WTC11 (cell line): ENCODE data around the gene DDX20. TPM values are rescaled to one million over a fixed set of nuclear protein-coding genes. Genes with fewer than 3 reads are reported as not detected.

ENCODE experiments used
- ATAC-seq: fragments of 200-7000 bp; cut with Tn5 transposase; 2 replicates; pipeline ENCODE4 v1.10.0; 2021; ENCODE audit warnings: mild to moderate bottlenecking, moderate library complexity
- CTCF ChIA-PET: fragments of 300-600 bp; sonication (Branson Sonifier 250); formaldehyde crosslinking; loops from one replicate; lab custom pipeline; 2021; ENCODE audit warnings: antibody characterized with exemption; lab: Charles Lee
- POLR2A ChIA-PET: fragments of 350-600 bp; sonication (Branson Sonifier 250); formaldehyde crosslinking; loops from one replicate; lab custom pipeline; 2021; ENCODE audit warnings: antibody characterized with exemption; lab: Charles Lee
- DNase-seq: peaks from one replicate; pipeline ENCODE4 v3.0.0; 2021; ENCODE audit warnings: low spot score
- H3K27ac Mint-ChIP-seq: 2 replicates; pipeline ENCODE4 v1.8.0; 2021; ENCODE audit warnings: mixed read lengths
- H3K27me3 Mint-ChIP-seq: 2 replicates; pipeline ENCODE4 v1.8.0; 2021; ENCODE audit warnings: low read depth, mild to moderate bottlenecking, moderate library complexity, mixed read lengths
- H3K36me3 Mint-ChIP-seq: 2 replicates; pipeline ENCODE4 v1.8.0; 2021; ENCODE audit warnings: mixed read lengths
- H3K4me1 Mint-ChIP-seq: 2 replicates; pipeline ENCODE4 v1.8.0; 2022; ENCODE audit warnings: mixed read lengths
- H3K4me3 Mint-ChIP-seq: 2 replicates; pipeline ENCODE4 v1.8.0; 2021; ENCODE audit warnings: mild to moderate bottlenecking, moderate library complexity, mixed read lengths
- H3K9me3 Mint-ChIP-seq: 2 replicates; pipeline ENCODE4 v1.8.0; 2021; ENCODE audit warnings: mixed read lengths
- ATF3 ChIP-seq: sonication (generic); formaldehyde crosslinking; conservative IDR thresholded peaks from 2 replicates; pipeline ENCODE4 v1.8.1; 2022; ENCODE audit warnings: mild to moderate bottlenecking, missing genetic modification reagents
- CBFB ChIP-seq: sonication (generic); formaldehyde crosslinking; IDR thresholded peaks from 2 replicates; pipeline ENCODE4 v1.8.1; 2022; ENCODE audit warnings: mild to moderate bottlenecking, low read depth, missing genetic modification reagents
- CDX4 ChIP-seq: fragments of 250-450 bp; sonication (Bioruptor Pico); IDR thresholded peaks from 2 replicates; pipeline ENCODE4 v1.9.0; 2021; ENCODE audit warnings: moderate library complexity, mild to moderate bottlenecking, inconsistent platforms, borderline replicate concordance
- ELF4 ChIP-seq: sonication (generic); formaldehyde crosslinking; IDR thresholded peaks from 2 replicates; pipeline ENCODE4 v1.8.1; 2022; ENCODE audit warnings: low read depth, mild to moderate bottlenecking, moderate library complexity, missing genetic modification reagents
- ERG ChIP-seq: fragments of 250-450 bp; sonication (Bioruptor Pico); IDR thresholded peaks from 2 replicates; pipeline ENCODE4 v1.8.0; 2021; ENCODE audit warnings: mild to moderate bottlenecking
- FOXP1 ChIP-seq: sonication (generic); formaldehyde crosslinking; IDR thresholded peaks from 2 replicates; pipeline ENCODE4 v1.8.0; 2022; ENCODE audit warnings: missing genetic modification reagents, mild to moderate bottlenecking, moderate library complexity, borderline replicate concordance
- NFYB ChIP-seq: sonication (generic); formaldehyde crosslinking; conservative IDR thresholded peaks from 2 replicates; pipeline ENCODE4 v1.8.0; 2022; ENCODE audit warnings: low read depth, missing genetic modification reagents
- NR1H2 ChIP-seq: sonication (generic); formaldehyde crosslinking; IDR thresholded peaks from 2 replicates; pipeline ENCODE4 v1.9.0; 2021; ENCODE audit warnings: mild to moderate bottlenecking, moderate library complexity, missing genetic modification reagents
- STAT6 ChIP-seq: sonication (generic); formaldehyde crosslinking; conservative IDR thresholded peaks from 2 replicates; pipeline ENCODE4 v1.8.1; 2023; ENCODE audit warnings: mild to moderate bottlenecking, low read depth, missing genetic modification reagents, moderate library complexity
- TP53 ChIP-seq: sonication (generic); formaldehyde crosslinking; IDR thresholded peaks from 2 replicates; pipeline ENCODE4 v1.8.1; 2023; ENCODE audit warnings: mild to moderate bottlenecking, missing genetic modification reagents
- USF2 ChIP-seq: sonication (generic); formaldehyde crosslinking; IDR thresholded peaks from 2 replicates; pipeline ENCODE4 v1.8.1; 2023; ENCODE audit warnings: mild to moderate bottlenecking, missing genetic modification reagents, moderate library complexity
- ZNF263 ChIP-seq: sonication (generic); formaldehyde crosslinking; IDR thresholded peaks from 2 replicates; pipeline ENCODE4 v1.8.1; 2022; ENCODE audit warnings: low read depth, mild to moderate bottlenecking, moderate library complexity, missing genetic modification reagents
- ZNF423 ChIP-seq: fragments of 250-450 bp; sonication (Bioruptor Pico); IDR thresholded peaks from 2 replicates; pipeline ENCODE4 v2.1.2; 2022; ENCODE audit warnings: mild to moderate bottlenecking, moderate library complexity
- ZNF671 ChIP-seq: fragments of 250-450 bp; sonication (Bioruptor Pico); IDR thresholded peaks from 2 replicates; pipeline ENCODE4 v1.8.0; 2021; ENCODE audit warnings: mild to moderate bottlenecking
- total RNA-seq: library from RNA; stranded (reverse); gene quantifications from 3 replicates; pipeline ENCODE4 v1.2.3, GENCODE V29; 2021
- TF ChIP-seq, protein P1 (sequence below): sonication (generic); formaldehyde crosslinking; IDR thresholded peaks from 2 replicates; pipeline ENCODE4 v1.8.1; 2022; ENCODE audit warnings: low read depth, mild to moderate bottlenecking, moderate library complexity, missing genetic modification reagents, borderline replicate concordance
- TF ChIP-seq, protein P2 (sequence below): fragments of 250-450 bp; sonication (Bioruptor Pico); IDR thresholded peaks from 2 replicates; pipeline ENCODE4 v1.9.0; 2021; ENCODE audit warnings: mild to moderate bottlenecking
- TF ChIP-seq, protein P3 (sequence below): sonication (generic); formaldehyde crosslinking; IDR thresholded peaks from 2 replicates; pipeline ENCODE4 v1.8.0; 2022; ENCODE audit warnings: mild to moderate bottlenecking, missing genetic modification reagents
- TF ChIP-seq, protein P4 (sequence below): sonication (generic); formaldehyde crosslinking; IDR thresholded peaks from 2 replicates; pipeline ENCODE4 v1.8.0; 2022; ENCODE audit warnings: missing genetic modification reagents

DDX20 gene
- total RNA-seq, 1 experiment from 2014 or later, result 19.3 TPM

DNA sequence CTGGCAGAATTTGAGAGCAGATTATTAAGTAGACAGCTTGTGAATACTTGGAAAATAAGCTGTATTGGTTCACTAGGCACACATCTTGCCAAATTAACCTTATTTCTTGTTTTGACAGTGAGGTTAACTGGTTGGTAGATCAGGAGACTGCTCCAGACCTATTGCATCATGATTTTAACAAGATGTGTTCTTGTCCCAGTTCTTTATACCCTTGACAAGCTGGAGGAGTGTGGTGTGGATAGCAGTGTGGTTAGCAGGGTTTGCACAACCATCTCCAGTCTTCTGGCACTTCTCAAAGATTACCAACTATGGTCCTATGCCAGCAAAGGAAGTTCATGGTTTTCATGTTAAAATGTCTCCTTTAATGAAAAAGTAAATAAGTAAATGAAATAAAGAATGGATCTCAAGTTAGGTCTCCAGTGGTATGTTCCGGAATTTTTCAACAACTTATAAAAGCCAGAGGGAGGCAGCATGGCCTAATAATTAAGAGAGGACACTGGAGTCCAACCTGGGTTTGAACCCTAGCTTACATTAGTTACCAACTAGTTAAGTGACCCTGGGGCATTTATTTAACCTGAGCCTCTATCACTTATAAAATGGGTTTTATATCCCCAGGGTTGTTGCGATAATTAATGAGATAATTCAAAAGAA is 34.1 kb downstream of the DDX20 start:
- no peaks in the 10 kb centered on the region for H3K36me3 Mint-ChIP-seq
- DNase-seq, result no peak
- no peak overlapping the region for H3K27ac Mint-ChIP-seq
- H3K4me3 Mint-ChIP-seq, result no peak overlapping the region
- H3K4me1 Mint-ChIP-seq, result peaks cover 8% of the 10 kb centered on the region
- POLR2A ChIA-PET, result no interaction called here
- TF ChIP-seq NFYB (CRISPR knock-in tag), result no peak
- no peaks in the 10 kb centered on the region; the same call in 1 of the 2 replicates for H3K27me3 Mint-ChIP-seq
- H3K9me3 Mint-ChIP-seq, result no peaks in the 10 kb centered on the region
- no peak for ATAC-seq
- CTCF ChIA-PET, result interaction anchor here (1.0 to 1.5 kb wide), 2 partner anchors 201 to 509 kb away, joined by 4 to 5 read pairs; no protein-coding TSS in a partner anchor

DNA sequence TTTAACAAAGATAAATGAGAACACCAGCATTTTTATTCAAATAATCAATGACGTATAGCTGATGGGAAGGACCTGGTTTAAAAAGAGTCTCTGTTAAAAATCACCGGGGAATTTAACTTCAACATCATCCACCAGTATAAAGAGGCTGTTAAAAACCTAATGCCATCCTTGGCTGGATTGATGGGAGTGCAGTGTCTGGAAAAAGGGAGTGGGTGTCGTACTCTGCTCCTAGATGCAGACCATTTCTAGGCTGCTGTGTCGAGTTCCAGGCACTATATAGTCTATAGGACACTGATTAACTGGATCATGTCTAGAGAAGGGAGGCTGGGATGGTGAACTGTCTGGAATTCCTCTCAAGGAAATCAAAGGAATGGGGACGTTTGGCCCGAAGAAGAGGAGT is 36.1 kb downstream of the DDX20 start:
- CTCF ChIA-PET, result interaction anchor here (1.9 kb wide), 1 partner anchor 77 kb away, joined by 6 read pairs; no protein-coding TSS in a partner anchor
- Mint-ChIP-seq H3K27ac (no peak overlapping the region), H3K4me3 (no peak overlapping the region), H3K36me3 (no peaks in the 10 kb centered on the region), H3K27me3 (no peaks in the 10 kb centered on the region; the same call in 1 of the 2 replicates), H3K4me1 (peaks cover 8% of the 10 kb centered on the region), H3K9me3 (no peaks in the 10 kb centered on the region)
- no peak for DNase-seq
- no peak for ATAC-seq
- no peak for TF ChIP-seq CBFB (CRISPR knock-in tag)
- POLR2A ChIA-PET, result no interaction called here

DNA sequence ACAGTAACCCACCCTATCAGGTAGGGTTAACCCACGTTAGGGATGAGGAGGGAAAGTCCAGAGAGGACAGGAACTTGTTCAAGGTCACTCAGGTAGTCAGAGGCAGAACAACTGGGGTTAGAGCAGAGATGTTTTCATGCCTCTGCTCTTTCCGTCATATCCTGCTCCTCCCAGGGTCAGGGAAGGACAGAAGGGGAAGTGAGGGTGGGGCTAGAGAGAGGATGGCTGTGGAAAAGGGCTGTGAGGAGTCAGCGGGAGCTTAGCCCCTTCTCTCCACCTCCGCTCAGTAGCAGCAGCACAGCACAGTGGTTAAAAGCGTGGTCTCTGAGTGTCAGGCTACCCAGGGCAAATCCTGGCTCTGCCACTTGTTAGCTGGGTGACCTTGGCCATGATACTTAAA is 36.5 kb downstream of the DDX20 start:
- ChIA-PET CTCF (interaction anchor here (1.9 kb wide), 1 partner anchor 78 kb away, joined by 6 read pairs; no protein-coding TSS in a partner anchor), POLR2A (no interaction called here)
- no peaks in the 10 kb centered on the region for H3K9me3 Mint-ChIP-seq
- H3K27me3 Mint-ChIP-seq, result no peaks in the 10 kb centered on the region; the same call in 1 of the 2 replicates
- H3K4me3 Mint-ChIP-seq, result no peak overlapping the region
- DNase-seq, result no peak
- peak; percentile 85 for ATAC-seq
- H3K27ac Mint-ChIP-seq, result no peak overlapping the region
- peaks cover 8% of the 10 kb centered on the region for H3K4me1 Mint-ChIP-seq
- no peaks in the 10 kb centered on the region for H3K36me3 Mint-ChIP-seq
- TF ChIP-seq ZNF423 (CRISPR knock-in tag), result no peak
- TF ChIP-seq ELF4, result no peak
- TF ChIP-seq USF2 (CRISPR knock-in tag), result no peak
- no peak for TF ChIP-seq NFYB (CRISPR knock-in tag)
- TF ChIP-seq NR1H2 (CRISPR knock-in tag), result no peak
- TF ChIP-seq ERG (CRISPR knock-in tag), result no peak
- TF ChIP-seq, protein P1, sequence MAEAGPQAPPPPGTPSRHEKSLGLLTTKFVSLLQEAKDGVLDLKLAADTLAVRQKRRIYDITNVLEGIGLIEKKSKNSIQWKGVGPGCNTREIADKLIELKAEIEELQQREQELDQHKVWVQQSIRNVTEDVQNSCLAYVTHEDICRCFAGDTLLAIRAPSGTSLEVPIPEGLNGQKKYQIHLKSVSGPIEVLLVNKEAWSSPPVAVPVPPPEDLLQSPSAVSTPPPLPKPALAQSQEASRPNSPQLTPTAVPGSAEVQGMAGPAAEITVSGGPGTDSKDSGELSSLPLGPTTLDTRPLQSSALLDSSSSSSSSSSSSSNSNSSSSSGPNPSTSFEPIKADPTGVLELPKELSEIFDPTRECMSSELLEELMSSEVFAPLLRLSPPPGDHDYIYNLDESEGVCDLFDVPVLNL (CRISPR knock-in tag), result no peak
- TF ChIP-seq FOXP1 (CRISPR knock-in tag), result no peak
- no peak for TF ChIP-seq ZNF263 (CRISPR knock-in tag)
- no peak for TF ChIP-seq STAT6 (CRISPR knock-in tag)
- TF ChIP-seq, protein P2, sequence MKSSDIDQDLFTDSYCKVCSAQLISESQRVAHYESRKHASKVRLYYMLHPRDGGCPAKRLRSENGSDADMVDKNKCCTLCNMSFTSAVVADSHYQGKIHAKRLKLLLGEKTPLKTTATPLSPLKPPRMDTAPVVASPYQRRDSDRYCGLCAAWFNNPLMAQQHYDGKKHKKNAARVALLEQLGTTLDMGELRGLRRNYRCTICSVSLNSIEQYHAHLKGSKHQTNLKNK (CRISPR knock-in tag), result no peak
- no peak for TF ChIP-seq ATF3 (CRISPR knock-in tag)
- TF ChIP-seq TP53 (CRISPR knock-in tag), result no peak
- TF ChIP-seq ZNF671 (CRISPR knock-in tag), result no peak
- TF ChIP-seq CDX4, result no peak
- TF ChIP-seq, protein P3, sequence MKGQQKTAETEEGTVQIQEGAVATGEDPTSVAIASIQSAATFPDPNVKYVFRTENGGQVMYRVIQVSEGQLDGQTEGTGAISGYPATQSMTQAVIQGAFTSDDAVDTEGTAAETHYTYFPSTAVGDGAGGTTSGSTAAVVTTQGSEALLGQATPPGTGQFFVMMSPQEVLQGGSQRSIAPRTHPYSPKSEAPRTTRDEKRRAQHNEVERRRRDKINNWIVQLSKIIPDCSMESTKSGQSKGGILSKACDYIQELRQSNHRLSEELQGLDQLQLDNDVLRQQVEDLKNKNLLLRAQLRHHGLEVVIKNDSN (CRISPR knock-in tag), result no peak
- TF ChIP-seq, protein P4, sequence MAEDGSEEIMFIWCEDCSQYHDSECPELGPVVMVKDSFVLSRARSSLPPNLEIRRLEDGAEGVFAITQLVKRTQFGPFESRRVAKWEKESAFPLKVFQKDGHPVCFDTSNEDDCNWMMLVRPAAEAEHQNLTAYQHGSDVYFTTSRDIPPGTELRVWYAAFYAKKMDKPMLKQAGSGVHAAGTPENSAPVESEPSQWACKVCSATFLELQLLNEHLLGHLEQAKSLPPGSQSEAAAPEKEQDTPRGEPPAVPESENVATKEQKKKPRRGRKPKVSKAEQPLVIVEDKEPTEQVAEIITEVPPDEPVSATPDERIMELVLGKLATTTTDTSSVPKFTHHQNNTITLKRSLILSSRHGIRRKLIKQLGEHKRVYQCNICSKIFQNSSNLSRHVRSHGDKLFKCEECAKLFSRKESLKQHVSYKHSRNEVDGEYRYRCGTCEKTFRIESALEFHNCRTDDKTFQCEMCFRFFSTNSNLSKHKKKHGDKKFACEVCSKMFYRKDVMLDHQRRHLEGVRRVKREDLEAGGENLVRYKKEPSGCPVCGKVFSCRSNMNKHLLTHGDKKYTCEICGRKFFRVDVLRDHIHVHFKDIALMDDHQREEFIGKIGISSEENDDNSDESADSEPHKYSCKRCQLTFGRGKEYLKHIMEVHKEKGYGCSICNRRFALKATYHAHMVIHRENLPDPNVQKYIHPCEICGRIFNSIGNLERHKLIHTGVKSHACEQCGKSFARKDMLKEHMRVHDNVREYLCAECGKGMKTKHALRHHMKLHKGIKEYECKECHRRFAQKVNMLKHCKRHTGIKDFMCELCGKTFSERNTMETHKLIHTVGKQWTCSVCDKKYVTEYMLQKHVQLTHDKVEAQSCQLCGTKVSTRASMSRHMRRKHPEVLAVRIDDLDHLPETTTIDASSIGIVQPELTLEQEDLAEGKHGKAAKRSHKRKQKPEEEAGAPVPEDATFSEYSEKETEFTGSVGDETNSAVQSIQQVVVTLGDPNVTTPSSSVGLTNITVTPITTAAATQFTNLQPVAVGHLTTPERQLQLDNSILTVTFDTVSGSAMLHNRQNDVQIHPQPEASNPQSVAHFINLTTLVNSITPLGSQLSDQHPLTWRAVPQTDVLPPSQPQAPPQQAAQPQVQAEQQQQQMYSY, result no peak
